AG04450 (cell line): ENCODE results near the gene PDSS2. TPM values are rescaled to one million over a fixed set of nuclear protein-coding genes. Genes with fewer than 3 reads are reported as not detected.

Experiments
- CTCF ChIA-PET: fragments of 300-600, 350-600 bp; formaldehyde crosslinking; extraction: SDS; loops from one replicate; lab custom pipeline; 2022; ENCODE audit warnings: antibody characterized with exemption, inconsistent platforms; lab: Charles Lee
- POLR2A ChIA-PET: fragments of 350-600 bp; formaldehyde crosslinking; extraction: SDS; loops from one replicate; lab custom pipeline; 2021; ENCODE audit warnings: antibody characterized with exemption, inconsistent platforms; lab: Yijun Ruan, JAX
- DNase-seq: peaks from one replicate; pipeline ENCODE4 v3.0.0-alpha.2; 2011; ENCODE audit warnings: low read depth, low spot score
- H3K27ac ChIP-seq: one replicate; pipeline ENCODE4 v1.5.1; 2012; ENCODE audit warnings: low read depth, low read length, control low read depth
- H3K27me3 ChIP-seq: one replicate; pipeline ENCODE4 v1.6.0; 2012; ENCODE audit warnings: low read length; ENCODE audit not compliant: control insufficient read depth, insufficient read depth
- H3K4me3 ChIP-seq: 2 replicates; pipeline ENCODE4 v1.5.1; 2011; ENCODE audit warnings: mild to moderate bottlenecking, low read depth, low read length, control low read depth
- H3K9me3 ChIP-seq: 2 replicates; pipeline ENCODE4 v1.5.1; 2012; ENCODE audit warnings: low read length; ENCODE audit not compliant: control insufficient read depth, insufficient read depth
- CTCF ChIP-seq: IDR thresholded peaks from 2 replicates; pipeline ENCODE4 v1.5.1; 2011; ENCODE audit warnings: low read depth, low read length, control low read depth, inconsistent platforms
- polyA plus RNA-seq: library from polyadenylated mRNA; depleted of rRNA; stranded (reverse); fragments of >200 nt; gene quantifications from 2 replicates; pipeline ENCODE4 v1.2.3, GENCODE V29; 2011; rRNA removed
- small RNA-seq: library from RNA; depleted of rRNA; stranded (forward); fragments of <200 nt; gene quantifications from one replicate; pipeline ENCODE3, GENCODE V24; 2012; ENCODE audit warnings: low read depth; ENCODE audit not compliant: insufficient read length

Gene PDSS2
- polyA plus RNA-seq, 1 experiment = 19.1 TPM

GRCh38 chr6:107106165-107106564, 353.2 kb downstream of the PDSS2 start:
- no peak for TF ChIP-seq CTCF
- DNase-seq = no peak
- CTCF ChIA-PET = interaction anchor here (1.8 kb wide), 1 partner anchor 8 kb away, joined by 9 read pairs; no protein-coding TSS in a partner anchor
- POLR2A ChIA-PET = no interaction called here
- H3K9me3 ChIP-seq = no peaks in the 10 kb centered on the region
- no peak overlapping the region for H3K4me3 ChIP-seq
- H3K27ac ChIP-seq = no peak overlapping the region
- no peaks in the 10 kb centered on the region for H3K27me3 ChIP-seq

- no peak overlapping the region for H3K4me3 ChIP-seq
- ChIA-PET CTCF (interaction anchor here (1.8 kb wide), 1 partner anchor 8 kb away, joined by 9 read pairs; no protein-coding TSS in a partner anchor), POLR2A (no interaction called here)
- H3K27me3 ChIP-seq = no peaks in the 10 kb centered on the region
- DNase-seq = no peak
- no peak for TF ChIP-seq CTCF
- H3K27ac ChIP-seq = no peak overlapping the region
- no peaks in the 10 kb centered on the region for H3K9me3 ChIP-seq
Observed at GRCh38 chr6:107105511-107106116, 353.8 kb downstream of the PDSS2 start.

- POLR2A ChIA-PET = no interaction called here
- Histone ChIP-seq H3K27ac (no peak overlapping the region), H3K9me3 (no peaks in the 10 kb centered on the region), H3K4me3 (no peak overlapping the region), H3K27me3 (no peaks in the 10 kb centered on the region)
- CTCF ChIA-PET = interaction anchor here (1.7 kb wide), 1 partner anchor 11 kb away, joined by 7 read pairs; no protein-coding TSS in a partner anchor
- TF ChIP-seq CTCF = no peak
- DNase-seq = no peak
Observed at GRCh38 chr6:107103082-107103481, 356.3 kb downstream of the PDSS2 start.

Small RNA genes within 50 kb of the gene (small RNA-seq; reads per million reads assigned to genes)
- not detected for gene AL591516.1
- not detected for gene RNU6-1299P

Other genes with a start within 250 kb of the PDSS2 start
- gene SOBP, start 30.6 kb upstream of the PDSS2 start, polyA plus RNA-seq = 0.76 and 1.1 TPM in 2 replicates